Left hindlimb (tissue), 1 donor: Measurements from ENCODE around the gene ACTR2.
"Not testable (repeated sequence)": the region's sequence is repeated elsewhere in the genome, so short reads cannot be mapped to it uniquely, and the experiment has no call there.

Experiments used
- DNase-seq: peaks from one replicate; pipeline ENCODE4 v3.0.0-alpha.2; 2018

Gene ACTR2

GRCh38 chr2:65227456-65228262, at the start of gene ACTR2:
ACTR2 (plus strand) TSS chr2:65227831; CDS start chr2:65227910, 79 bp downstream.
- DNase-seq, result peak; percentile 99

GRCh38 chr2:65182570-65182969, 45.1 kb upstream of the ACTR2 start:
- DNase-seq, result no peak

- not testable (repeated sequence) for DNase-seq
Observed at GRCh38 chr2:65183406-65183805, 44.2 kb upstream of the ACTR2 start.

- DNase-seq, result no peak
Observed at GRCh38 chr2:65185012-65185411, 42.6 kb upstream of the ACTR2 start.

GRCh38 chr2:65186093-65186868, 41.4 kb upstream of the ACTR2 start:
- no peak for DNase-seq

GRCh38 chr2:65186872-65187851, 40.5 kb upstream of the ACTR2 start:
- peak; percentile 76 for DNase-seq

- no peak for DNase-seq
Observed at GRCh38 chr2:65193446-65193845, 34.2 kb upstream of the ACTR2 start.

GRCh38 chr2:65198737-65199136, 28.9 kb upstream of the ACTR2 start:
- DNase-seq, result no peak

GRCh38 chr2:65199166-65199565, 28.5 kb upstream of the ACTR2 start:
- DNase-seq, result no peak

GRCh38 chr2:65199891-65200290, 27.7 kb upstream of the ACTR2 start:
- DNase-seq, result no peak

GRCh38 chr2:65204461-65205210, 23.0 kb upstream of the ACTR2 start:
- DNase-seq, result no peak

- no peak for DNase-seq
Observed at GRCh38 chr2:65212115-65212514, 15.5 kb upstream of the ACTR2 start.

- DNase-seq, result no peak
Observed at GRCh38 chr2:65212619-65213018, 15.0 kb upstream of the ACTR2 start.

GRCh38 chr2:65213035-65213434, 14.6 kb upstream of the ACTR2 start:
- no peak for DNase-seq

- DNase-seq, result no peak
Observed at GRCh38 chr2:65214361-65214760, 13.3 kb upstream of the ACTR2 start.

GRCh38 chr2:65214843-65215242, 12.8 kb upstream of the ACTR2 start:
- DNase-seq, result no peak

GRCh38 chr2:65215946-65216345, 11.7 kb upstream of the ACTR2 start:
- no peak for DNase-seq

GRCh38 chr2:65220432-65221131, 7.0 kb upstream of the ACTR2 start:
- no peak for DNase-seq

- DNase-seq, result not testable (repeated sequence)
Observed at GRCh38 chr2:65221275-65221674, 6.4 kb upstream of the ACTR2 start.

GRCh38 chr2:65227020-65227455, 593 bp upstream of the ACTR2 start:
- DNase-seq, result no peak

- no peak for DNase-seq
Observed at GRCh38 chr2:65228263-65228750, 676 bp downstream of the ACTR2 start.
